Measurements from ENCODE around the gene ERCC5. TPM values are rescaled to one million over a fixed set of nuclear protein-coding genes. Genes with fewer than 3 reads are reported as not detected.

Gene ERCC5
- total and polyA plus RNA-seq, 7 donors, result 13.5 to 37.4 (median 24.3) TPM

DNA sequence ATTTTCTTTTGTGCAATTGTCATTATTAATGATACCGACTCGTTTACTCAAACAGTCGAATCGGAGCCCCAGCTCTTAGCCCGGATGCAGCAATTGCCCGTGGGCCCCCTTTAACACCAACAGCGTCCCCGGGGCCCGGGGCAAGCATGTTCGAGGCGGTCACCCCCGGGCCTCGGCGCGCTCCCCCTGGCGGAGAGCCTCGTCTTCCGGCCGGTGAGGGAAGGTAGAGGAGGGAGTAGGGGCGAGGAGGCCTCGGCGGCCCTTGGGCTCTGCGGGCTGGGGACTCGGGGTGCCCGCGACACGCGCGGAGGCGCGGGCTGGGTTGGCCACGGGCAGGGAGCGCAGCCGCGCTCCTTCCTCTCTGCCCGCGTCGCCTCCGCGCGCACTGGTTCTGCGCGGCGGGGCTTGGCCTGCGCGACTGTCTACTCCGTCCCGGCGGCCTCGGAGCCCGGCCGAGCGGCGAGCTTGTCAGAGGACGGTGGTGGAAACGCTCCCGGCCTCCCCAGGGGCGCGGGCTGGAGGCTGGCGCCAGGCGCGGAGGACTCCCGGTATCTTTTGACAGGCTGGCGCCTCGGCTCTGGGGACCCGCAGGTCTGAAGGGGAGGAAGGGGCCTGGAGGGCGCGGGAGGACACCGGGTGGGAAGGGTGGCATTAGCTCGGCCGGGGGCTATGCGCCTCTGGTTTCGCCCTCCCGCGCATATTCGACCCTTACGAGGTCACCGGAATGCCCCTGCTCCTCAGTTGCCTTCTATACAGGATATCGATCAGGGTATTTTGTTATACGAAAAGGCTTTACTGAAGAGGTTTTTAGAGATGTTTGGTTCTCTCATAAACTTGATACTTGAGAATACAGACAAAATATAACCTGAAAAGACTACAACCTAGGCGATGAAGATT, 45.4 kb upstream of the ERCC5 start:
- TF ChIP-seq, protein P1, sequence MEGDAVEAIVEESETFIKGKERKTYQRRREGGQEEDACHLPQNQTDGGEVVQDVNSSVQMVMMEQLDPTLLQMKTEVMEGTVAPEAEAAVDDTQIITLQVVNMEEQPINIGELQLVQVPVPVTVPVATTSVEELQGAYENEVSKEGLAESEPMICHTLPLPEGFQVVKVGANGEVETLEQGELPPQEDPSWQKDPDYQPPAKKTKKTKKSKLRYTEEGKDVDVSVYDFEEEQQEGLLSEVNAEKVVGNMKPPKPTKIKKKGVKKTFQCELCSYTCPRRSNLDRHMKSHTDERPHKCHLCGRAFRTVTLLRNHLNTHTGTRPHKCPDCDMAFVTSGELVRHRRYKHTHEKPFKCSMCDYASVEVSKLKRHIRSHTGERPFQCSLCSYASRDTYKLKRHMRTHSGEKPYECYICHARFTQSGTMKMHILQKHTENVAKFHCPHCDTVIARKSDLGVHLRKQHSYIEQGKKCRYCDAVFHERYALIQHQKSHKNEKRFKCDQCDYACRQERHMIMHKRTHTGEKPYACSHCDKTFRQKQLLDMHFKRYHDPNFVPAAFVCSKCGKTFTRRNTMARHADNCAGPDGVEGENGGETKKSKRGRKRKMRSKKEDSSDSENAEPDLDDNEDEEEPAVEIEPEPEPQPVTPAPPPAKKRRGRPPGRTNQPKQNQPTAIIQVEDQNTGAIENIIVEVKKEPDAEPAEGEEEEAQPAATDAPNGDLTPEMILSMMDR (IDR thresholded peaks at IDR 0.05), result peak; percentile 79
- no peaks in the 10 kb centered on the region for H3K9me3 ChIP-seq
- DNase-seq (peak; percentile 89 to 93), ATAC-seq (peak; percentile 82 to 87 (median 85))
- peak overlapping the region; percentile 96 for H3K27ac ChIP-seq
- H3K36me3 ChIP-seq (ENCODE audit: insufficient read depth in 1 of 2, low read depth in 1 of 2), result peaks cover 0 to 2% of the 10 kb centered on the region in 2 donors
- peaks cover 30% of the 10 kb centered on the region for H3K4me1 ChIP-seq
- WGBS, 3 donors, result 1 to 2% (median 2%) methylated on average over 73 to 81 of the region's 81 CpGs
- no peaks in the 10 kb centered on the region for H3K27me3 ChIP-seq (ENCODE audit: insufficient read depth in 3 of 3, low read length in 2 of 3)
- intact Hi-C loops (cut with DNase I), result loop anchor here (5.0 kb wide), 3 partner anchors 42 to 203 kb away; partner anchors contain the start of genes ERCC5 (in 1 of the 2) and TPP2 (in 1 of the 2)
- H3K4me3 ChIP-seq, result peak overlapping the region; percentile 90

DNA sequence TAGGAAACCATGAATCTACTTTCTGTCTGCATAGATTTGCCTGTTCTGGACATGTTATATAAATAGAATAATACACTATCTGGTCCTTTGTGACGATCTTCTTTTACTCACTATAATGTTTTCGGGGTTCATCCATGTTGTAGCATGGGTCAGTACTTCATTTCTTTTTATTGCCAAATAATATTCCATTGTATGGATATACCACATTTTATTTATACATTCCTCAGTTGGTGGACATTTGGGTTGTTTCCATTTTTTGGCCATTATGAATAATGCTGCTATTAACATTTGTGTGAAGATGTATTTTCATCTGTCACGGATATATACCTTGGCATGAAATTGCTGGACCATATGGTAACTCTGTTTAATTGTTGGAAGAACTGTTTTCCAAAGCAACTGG, 40.2 kb upstream of the ERCC5 start:
- intact Hi-C loops (cut with DNase I), result no loop called here
- peaks cover 7% of the 10 kb centered on the region for H3K9me3 ChIP-seq
- H3K27ac ChIP-seq, result no peak overlapping the region
- peaks cover 47% of the 10 kb centered on the region for H3K4me1 ChIP-seq
- peaks cover 3 to 18% of the 10 kb centered on the region in 2 donors for H3K36me3 ChIP-seq (ENCODE audit: insufficient read depth in 1 of 2, low read depth in 1 of 2)
- ATAC-seq, result no peak
- WGBS, 3 donors, result 94 to 100% (median 95%) methylated on average over 3 of the region's 3 CpGs
- TF ChIP-seq, protein P1 (IDR thresholded peaks at IDR 0.05), result no peak
- no peak for DNase-seq
- no peak overlapping the region for H3K4me3 ChIP-seq
- no peaks in the 10 kb centered on the region for H3K27me3 ChIP-seq (ENCODE audit: insufficient read depth in 3 of 3, low read length in 2 of 3)

DNA sequence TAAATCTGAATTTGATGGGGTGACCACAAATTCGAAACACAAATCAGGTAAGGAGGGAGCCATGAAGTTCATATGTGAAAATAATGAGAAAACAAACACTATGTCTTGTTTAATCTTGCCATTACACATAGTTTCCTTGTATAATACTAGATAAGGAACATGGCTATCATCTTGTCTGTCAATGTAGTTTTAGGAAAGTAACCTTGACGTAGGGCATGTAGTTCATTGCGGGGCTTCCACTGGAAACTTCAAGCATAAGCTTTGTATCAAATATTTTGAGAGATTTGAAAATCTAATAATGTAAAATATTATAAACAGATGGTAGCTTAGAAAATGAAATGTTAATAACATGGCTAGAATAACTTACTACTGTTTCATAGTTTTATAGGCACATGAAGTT, 38.1 kb upstream of the ERCC5 start:
- no peaks in the 10 kb centered on the region for H3K27me3 ChIP-seq (ENCODE audit: insufficient read depth in 3 of 3, low read length in 2 of 3)
- TF ChIP-seq, protein P1 (IDR thresholded peaks at IDR 0.05), result no peak
- peaks cover 10% of the 10 kb centered on the region for H3K9me3 ChIP-seq
- H3K4me3 ChIP-seq, result no peak overlapping the region
- ATAC-seq (no peak), DNase-seq (no peak)
- 97 to 99% (median 97%) methylated on average over 3 of the region's 3 CpGs for WGBS, 3 donors
- no peak overlapping the region for H3K27ac ChIP-seq
- peaks cover 32% of the 10 kb centered on the region for H3K4me1 ChIP-seq
- intact Hi-C loops (cut with DNase I), result no loop called here
- H3K36me3 ChIP-seq (ENCODE audit: insufficient read depth in 1 of 2, low read depth in 1 of 2), result peaks cover 3 to 22% of the 10 kb centered on the region in 2 donors

DNA sequence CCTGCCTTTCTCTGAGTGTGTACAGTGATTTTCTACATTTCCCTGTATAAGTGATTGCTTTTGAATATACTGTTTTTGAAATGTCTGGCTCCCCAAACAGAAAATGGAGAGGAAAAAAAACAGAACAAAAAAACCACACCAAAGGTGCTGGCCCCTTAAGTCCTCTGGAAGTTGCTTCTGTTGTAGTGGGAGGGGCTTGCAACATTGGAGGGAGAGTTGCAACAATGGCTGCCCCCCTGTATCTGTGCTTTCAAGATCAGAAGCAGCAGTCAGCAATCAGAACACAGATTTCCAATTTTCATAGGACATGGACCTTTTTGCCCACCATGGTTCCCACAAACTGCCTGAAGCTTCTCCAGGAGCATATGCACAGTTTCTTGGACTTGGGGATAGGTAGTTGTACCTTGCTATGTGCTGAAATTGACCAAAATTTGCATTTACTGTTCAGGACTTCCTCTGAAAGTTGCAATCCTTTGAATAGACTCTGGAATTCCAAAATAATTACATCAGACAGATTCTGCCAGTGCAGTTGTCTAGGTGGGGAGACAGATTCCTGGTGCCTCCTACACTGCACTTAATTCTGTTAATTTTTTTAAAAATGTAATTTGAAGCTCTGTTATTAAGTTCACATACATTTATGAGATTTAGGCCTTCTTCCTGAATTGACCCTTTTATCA, 33.1 kb upstream of the ERCC5 start:
- Histone ChIP-seq H3K4me3 (no peak overlapping the region), H3K9me3 (peaks cover 10% of the 10 kb centered on the region), H3K4me1 (peaks cover 28% of the 10 kb centered on the region), H3K27ac (no peak overlapping the region), H3K27me3 (ENCODE audit: insufficient read depth in 3 of 3, low read length in 2 of 3) (no peaks in the 10 kb centered on the region), H3K36me3 (ENCODE audit: insufficient read depth in 1 of 2, low read depth in 1 of 2) (peaks cover 7 to 40% of the 10 kb centered on the region in 2 donors)
- DNase-seq, result no peak
- TF ChIP-seq, protein P1 (IDR thresholded peaks at IDR 0.05), result no peak
- intact Hi-C loops (cut with DNase I), result no loop called here
- ATAC-seq, result no peak

Data from psoas muscle (tissue), 8 donors.